ENCODE results near the gene PAK1.
"Not testable (repeated sequence)": the region's sequence is repeated elsewhere in the genome, so short reads cannot be mapped to it uniquely, and the experiment has no call there.

Gene PAK1

GRCh38 chr11:77473801-77474683, at the start of gene PAK1:
TSS of gene PAK1 (minus strand) at chr11:77474094. CDS start at chr11:77392520, 81,574 bp downstream.
- DNase-seq, result peak; percentile 98

DNA sequence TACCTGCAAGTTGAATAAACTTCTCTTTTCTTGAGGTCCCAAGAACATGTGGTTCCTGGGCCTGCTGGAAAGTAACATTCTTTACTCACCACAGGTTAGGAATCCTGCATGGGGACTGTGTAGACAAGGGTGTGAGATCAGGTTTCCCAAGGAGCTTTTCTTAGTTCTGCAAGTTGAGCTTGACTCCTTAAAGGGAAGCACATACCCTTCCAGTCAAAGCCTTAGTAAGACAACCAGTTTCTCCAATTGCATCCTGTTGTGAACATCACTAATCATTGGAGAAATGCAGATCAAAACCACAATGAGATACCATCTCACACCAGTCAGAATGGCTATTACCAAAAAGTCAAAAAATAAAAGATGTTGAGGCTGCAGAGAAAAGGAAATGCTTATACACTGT, 48.3 kb upstream of the PAK1 start:
- DNase-seq, result no peak

GRCh38 chr11:77519847-77520246, 46.0 kb upstream of the PAK1 start:
- DNase-seq, result no peak

DNA sequence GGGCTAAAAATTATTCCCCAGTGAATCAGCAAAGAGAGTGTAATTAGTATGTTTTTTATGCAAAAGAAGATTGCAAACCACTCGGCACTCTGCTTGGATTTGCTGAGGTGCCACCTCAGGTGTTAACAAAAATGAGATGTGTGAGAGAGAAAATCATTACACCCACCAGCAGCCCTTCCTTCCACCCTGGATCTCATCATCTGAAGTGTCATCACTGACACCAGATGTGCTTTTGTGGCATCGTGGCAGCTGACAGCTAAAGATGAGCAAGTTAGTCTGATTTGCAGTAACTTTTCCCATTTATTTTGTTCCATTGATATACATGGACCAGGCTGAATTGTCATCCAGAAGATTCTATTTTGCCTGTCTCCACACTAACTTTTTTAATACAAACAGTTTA, 44.6 kb upstream of the PAK1 start:
- no peak for DNase-seq

DNA sequence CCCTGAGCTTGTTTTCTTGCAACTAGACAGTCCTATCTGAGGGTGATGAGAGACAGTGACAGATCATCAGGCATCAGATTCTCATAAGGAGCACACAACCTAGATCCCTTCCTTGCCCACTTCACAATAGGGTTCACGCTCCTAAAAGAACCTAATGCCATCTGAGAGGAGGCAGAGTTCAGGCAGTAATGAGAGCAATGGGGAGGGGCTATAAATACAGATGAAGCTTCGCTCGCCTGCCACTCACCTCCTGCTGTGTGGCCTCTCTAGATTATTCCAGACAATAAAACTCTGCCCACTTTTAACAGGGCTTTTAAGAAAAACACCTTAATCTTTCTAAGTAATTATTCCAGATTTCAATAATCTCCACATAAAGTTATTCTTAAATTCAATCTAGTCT, 43.9 kb upstream of the PAK1 start:
- no peak for DNase-seq

DNA sequence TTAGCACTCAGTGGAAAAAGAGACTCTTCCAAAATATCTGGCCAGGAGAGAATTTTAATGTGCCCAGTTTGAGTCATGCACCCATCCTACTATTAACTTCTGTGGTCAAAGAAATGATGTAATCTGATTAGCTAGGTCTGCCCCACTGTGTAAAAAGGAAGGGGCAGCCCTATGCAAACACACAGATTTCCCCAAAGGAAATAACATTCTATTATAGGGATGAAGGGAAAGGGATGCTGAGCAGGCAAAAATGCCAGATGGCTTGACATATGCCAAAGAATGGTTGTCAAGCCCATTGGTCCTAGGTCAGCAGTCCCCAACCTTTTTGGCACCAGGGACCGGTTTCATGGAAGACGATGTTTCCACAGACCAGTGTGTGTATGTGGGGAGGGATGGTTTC, 43.3 kb upstream of the PAK1 start:
- no peak for DNase-seq

DNA sequence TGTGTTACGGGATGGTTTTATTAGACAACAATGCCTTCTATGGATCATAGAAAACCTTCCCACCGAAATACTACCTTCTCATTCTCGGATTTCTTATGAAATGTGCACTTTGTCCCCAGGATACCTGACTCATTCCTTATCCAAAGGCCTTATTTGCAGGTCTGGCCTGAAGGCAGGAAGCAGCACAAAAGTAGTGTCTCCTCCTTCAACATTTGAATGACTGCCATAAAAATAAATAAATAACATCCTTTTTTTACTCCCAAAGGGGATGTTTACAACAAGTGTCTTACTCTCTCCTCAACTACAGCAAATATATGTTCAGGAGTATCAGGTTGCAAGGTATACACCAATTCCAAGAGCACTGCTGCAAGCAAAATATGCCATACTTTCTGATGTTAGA, 41.6 kb upstream of the PAK1 start:
- DNase-seq, result no peak

- DNase-seq, result no peak
Measured at GRCh38 chr11:77515063-77515462, 41.2 kb upstream of the PAK1 start.

DNA sequence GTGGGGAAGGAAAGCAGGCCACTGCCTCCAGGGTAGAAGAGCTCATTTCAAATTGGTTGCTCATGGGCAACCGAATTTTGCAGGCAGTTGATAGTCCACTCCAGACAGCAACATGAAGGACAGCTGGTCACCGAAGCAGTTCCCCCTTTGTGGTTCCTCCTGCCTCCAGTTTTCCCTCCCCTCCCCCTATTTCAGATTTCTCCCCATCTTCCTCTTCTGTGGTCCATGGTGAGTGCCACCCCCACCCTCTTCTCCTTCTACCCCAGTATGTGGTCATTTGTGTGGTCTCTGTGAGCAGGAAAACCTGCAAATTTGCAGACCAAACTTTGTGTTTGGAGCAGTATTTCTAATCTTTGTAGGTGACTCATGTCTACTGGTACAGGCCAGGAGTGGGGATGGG, 38.2 kb upstream of the PAK1 start:
- DNase-seq, result no peak

- no peak for DNase-seq
Measured at GRCh38 chr11:77510851-77511250, 37.0 kb upstream of the PAK1 start.

DNA sequence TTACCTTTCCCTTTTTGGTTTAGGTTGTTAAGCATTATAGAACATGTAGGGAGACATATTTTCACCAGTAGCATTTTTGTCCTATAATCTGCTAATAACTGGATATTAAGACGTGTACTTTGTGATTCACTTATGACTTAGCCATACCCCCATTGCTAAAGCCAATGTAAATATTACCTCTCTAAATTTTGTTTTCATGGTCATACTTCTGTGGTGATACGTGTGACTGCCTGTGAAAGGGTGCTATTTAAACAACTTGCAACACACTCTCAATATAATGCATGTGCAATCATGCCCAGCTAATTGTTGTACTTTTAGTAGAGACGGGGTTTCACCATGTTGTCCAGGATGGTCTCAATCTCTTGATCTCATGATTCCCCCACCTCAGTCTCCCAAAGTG, 36.2 kb upstream of the PAK1 start:
- no peak for DNase-seq

GRCh38 chr11:77508019-77508418, 34.1 kb upstream of the PAK1 start:
- no peak for DNase-seq

GRCh38 chr11:77506857-77507256, 33.0 kb upstream of the PAK1 start:
- DNase-seq, result no peak

GRCh38 chr11:77505956-77506355, 32.1 kb upstream of the PAK1 start:
- DNase-seq, result no peak

DNA sequence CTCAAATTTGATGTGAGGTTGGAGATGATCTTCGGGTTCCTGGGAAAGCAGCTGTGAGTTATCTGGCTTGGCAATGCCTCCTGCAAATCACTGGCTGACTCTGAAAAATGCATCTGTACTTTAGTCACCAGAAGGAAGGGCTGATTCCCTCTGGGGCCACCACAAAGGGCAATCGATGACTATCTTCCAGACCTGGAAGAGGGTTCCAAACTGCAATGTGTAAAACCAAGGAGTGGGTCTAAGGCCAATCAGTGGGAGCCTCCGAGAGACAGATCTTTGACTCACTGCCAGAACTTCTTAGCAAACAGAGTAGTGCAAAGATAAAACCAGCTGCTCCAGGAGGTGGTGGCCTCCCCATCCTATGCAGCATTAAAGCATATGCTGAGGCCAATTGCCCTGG, 29.1 kb upstream of the PAK1 start:
- DNase-seq, result no peak

- no peak for DNase-seq
Measured at GRCh38 chr11:77502346-77502905, 28.5 kb upstream of the PAK1 start.

GRCh38 chr11:77501758-77502157, 27.9 kb upstream of the PAK1 start:
- no peak for DNase-seq

GRCh38 chr11:77497368-77497767, 23.5 kb upstream of the PAK1 start:
- DNase-seq, result no peak

DNA sequence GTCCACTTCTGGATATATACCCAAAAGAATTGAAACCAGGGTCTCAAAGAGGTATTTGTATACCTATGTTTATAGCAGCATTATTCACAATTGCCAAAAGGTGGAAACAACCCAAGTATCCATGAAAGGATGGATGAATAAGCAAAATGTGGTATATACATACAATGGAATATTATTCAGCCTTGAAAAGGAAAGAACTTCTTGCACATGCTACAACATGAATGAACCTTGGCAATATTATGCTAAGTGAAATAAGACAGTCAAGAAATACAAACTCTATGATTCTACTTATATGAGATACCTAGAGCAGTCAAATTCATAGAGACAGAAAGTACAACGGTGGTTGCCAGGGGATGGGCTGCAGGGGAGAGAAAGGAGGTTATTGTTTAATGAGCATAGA, 21.6 kb upstream of the PAK1 start:
- DNase-seq, result no peak

GRCh38 chr11:77490035-77490434, 16.1 kb upstream of the PAK1 start:
- not testable (repeated sequence) for DNase-seq

DNA sequence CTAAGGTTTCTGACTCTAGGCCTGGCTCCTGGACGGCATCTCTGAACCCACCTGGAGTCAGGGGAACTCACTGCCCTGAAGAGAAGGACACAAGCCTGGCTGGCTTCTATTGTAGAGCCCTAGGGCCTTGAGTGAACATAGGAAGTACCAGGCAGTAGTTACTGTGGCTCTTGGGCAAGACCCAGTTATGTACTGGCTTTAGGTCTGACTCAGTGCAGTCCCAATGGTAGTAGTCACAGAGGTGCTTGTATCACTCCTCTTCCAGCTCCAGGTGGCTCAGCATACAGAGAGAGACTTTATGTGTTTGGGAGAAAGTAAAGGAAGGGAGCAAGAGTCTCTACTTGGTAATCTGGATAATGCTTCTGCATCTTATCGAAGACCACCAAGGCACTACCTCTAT, 13.9 kb upstream of the PAK1 start:
- DNase-seq, result no peak

- DNase-seq, result no peak
Measured at GRCh38 chr11:77479746-77480352, 6.0 kb upstream of the PAK1 start.

DNA sequence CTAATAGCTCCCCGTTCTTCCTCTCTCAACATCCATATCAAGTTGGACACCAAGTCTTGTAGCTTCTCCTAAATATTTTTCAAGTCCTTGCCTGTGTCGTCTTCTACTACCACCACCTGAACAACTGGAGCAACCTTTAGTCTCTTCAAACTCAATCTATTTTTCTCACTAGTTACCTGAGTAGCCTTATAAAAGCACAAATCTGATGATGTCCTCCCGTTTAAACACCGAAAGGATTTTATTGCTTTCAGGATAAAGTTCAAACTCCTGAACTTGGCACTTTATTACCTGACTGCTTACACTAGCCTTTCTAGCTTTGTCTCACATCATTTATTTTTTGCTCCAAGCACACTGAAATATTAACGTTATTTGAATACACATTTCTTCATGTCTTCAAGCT, 1.3 kb upstream of the PAK1 start:
- peak; percentile 37 for DNase-seq

GRCh38 chr11:77474684-77475060, 778 bp upstream of the PAK1 start:
- DNase-seq, result no peak
